ENCODE results near the gene ARHGAP24. TPM values are rescaled to one million over a fixed set of nuclear protein-coding genes. Genes with fewer than 3 reads are reported as not detected.

The ARHGAP24 gene
- total and polyA plus RNA-seq, 2 donors (not counting 3 experiments of a cell fraction or from before 2014, with no cell fraction given), result 52.1 to 79.4 TPM

- TF ChIP-seq MAX (IDR thresholded peaks at IDR 0.05; ENCODE audit: insufficient read depth, insufficient read length) (no peak), MYC (IDR thresholded peaks at IDR 0.05; ENCODE audit: low read depth, low read length) (no peak), POLR2AphosphoS5 (IDR thresholded peaks at IDR 0.05; ENCODE audit: insufficient read depth, low read depth, low read length) (no peak), JUN (IDR thresholded peaks at IDR 0.05; ENCODE audit: borderline replicate concordance, insufficient read depth, insufficient read length, low read depth) (no peak), EZH2 (IDR thresholded peaks at IDR 0.05; ENCODE audit: borderline replicate concordance, low read depth, low read length, severe bottlenecking) (no peak), POLR2A (IDR thresholded peaks at IDR 0.05; ENCODE audit: low read depth, low read length) (no peak), FOS (IDR thresholded peaks at IDR 0.05; ENCODE audit: borderline replicate concordance, insufficient read depth, low read length) (no peak), GATA2 (IDR thresholded peaks at IDR 0.05; ENCODE audit: insufficient read depth, insufficient read length, low read depth, low read length) (no peak)
- TF ChIP-seq, protein P1, sequence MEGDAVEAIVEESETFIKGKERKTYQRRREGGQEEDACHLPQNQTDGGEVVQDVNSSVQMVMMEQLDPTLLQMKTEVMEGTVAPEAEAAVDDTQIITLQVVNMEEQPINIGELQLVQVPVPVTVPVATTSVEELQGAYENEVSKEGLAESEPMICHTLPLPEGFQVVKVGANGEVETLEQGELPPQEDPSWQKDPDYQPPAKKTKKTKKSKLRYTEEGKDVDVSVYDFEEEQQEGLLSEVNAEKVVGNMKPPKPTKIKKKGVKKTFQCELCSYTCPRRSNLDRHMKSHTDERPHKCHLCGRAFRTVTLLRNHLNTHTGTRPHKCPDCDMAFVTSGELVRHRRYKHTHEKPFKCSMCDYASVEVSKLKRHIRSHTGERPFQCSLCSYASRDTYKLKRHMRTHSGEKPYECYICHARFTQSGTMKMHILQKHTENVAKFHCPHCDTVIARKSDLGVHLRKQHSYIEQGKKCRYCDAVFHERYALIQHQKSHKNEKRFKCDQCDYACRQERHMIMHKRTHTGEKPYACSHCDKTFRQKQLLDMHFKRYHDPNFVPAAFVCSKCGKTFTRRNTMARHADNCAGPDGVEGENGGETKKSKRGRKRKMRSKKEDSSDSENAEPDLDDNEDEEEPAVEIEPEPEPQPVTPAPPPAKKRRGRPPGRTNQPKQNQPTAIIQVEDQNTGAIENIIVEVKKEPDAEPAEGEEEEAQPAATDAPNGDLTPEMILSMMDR (IDR thresholded peaks at IDR 0.05; ENCODE audit: extremely low read depth in 1 of 2, insufficient read depth in 1 of 2, low read depth in 1 of 2, low read length in 2 of 2), result no peak
- Histone ChIP-seq H3K36me3 (ENCODE audit: control insufficient read depth in 2 of 2, extremely low read depth in 1 of 2, insufficient read depth in 2 of 2, low read length in 2 of 2) (peaks cover 0 to 6% of the 10 kb centered on the region in 2 experiments), H2AFZ (ENCODE audit: low read depth, low read length) (no peak overlapping the region), H4K20me1 (replicated peaks; ENCODE audit: control insufficient read depth, extremely low read depth, insufficient read depth, low read length) (no peaks in the 10 kb centered on the region), H3K4me1 (ENCODE audit: control insufficient read depth, extremely low read depth, insufficient read depth, low read length) (peaks cover 31% of the 10 kb centered on the region), H3K9me3 (replicated peaks; ENCODE audit: control insufficient read depth, insufficient read depth, low read length) (no peaks in the 10 kb centered on the region), H3K4me3 (replicated peaks in 1 of 3; ENCODE audit: insufficient read depth in 1 of 3, low read depth in 1 of 3, low read length in 3 of 3) (no peak overlapping the region), H3K9me1 (replicated peaks; ENCODE audit: control insufficient read depth, extremely low read depth, insufficient read depth, low read length) (peaks cover 5% of the 10 kb centered on the region), H3K27me3 (ENCODE audit: control insufficient read depth in 2 of 2, insufficient read depth in 2 of 2, low read length in 2 of 2) (no peaks in the 10 kb centered on the region), H3K4me2 (ENCODE audit: insufficient read depth, low read length) (no peak overlapping the region), H3K9ac (replicated peaks; ENCODE audit: extremely low read depth, insufficient read depth, low read length) (no peak overlapping the region), H3K79me2 (ENCODE audit: control insufficient read depth, insufficient read depth, low read length) (peaks cover 100% of the 10 kb centered on the region), H3K27ac (ENCODE audit: insufficient read depth, low read depth, low read length) (no peak overlapping the region)
- CTCF ChIA-PET, result interaction anchor here (1.0 to 11.0 kb wide), 5 partner anchors 8 to 165 kb away, joined by 3 to 176 read pairs (median 3); no protein-coding TSS in a partner anchor
- intact Hi-C loops (cut with micrococcal nuclease), result no loop called here
- FAIRE-seq, result no peak
- POLR2A ChIA-PET, result no interaction called here
- dilution Hi-C loops (cut with MboI; ENCODE audit: extremely low pct_ligation_motif_present, low sequenced_read_pairs), result no loop called here
- no peak for DNase-seq (ENCODE audit: low read depth, low spot score)
- BruUV-seq (replicated peaks), result no TSS peak
Measured at GRCh38 chr4:85803856-85804255, 328.9 kb downstream of the ARHGAP24 start.

Measured in endothelial cell of umbilical vein (primary cell).